ENCODE data around the gene FGF13.

Gene FGF13

GRCh38 chrX:138692591-138692990 is 18.9 kb downstream of the FGF13 start:
- Mint-ChIP-seq H3K4me1 (no peaks in the 10 kb centered on the region), H3K36me3 (ENCODE audit: low read depth) (no peaks in the 10 kb centered on the region), H3K9me3 (peaks cover 3% of the 10 kb centered on the region), H3K4me3 (no peak overlapping the region), H3K27me3 (ENCODE audit: low read depth, poor library complexity) (no peaks in the 10 kb centered on the region), H3K27ac (no peak overlapping the region)
- TF ChIP-seq, protein P1, sequence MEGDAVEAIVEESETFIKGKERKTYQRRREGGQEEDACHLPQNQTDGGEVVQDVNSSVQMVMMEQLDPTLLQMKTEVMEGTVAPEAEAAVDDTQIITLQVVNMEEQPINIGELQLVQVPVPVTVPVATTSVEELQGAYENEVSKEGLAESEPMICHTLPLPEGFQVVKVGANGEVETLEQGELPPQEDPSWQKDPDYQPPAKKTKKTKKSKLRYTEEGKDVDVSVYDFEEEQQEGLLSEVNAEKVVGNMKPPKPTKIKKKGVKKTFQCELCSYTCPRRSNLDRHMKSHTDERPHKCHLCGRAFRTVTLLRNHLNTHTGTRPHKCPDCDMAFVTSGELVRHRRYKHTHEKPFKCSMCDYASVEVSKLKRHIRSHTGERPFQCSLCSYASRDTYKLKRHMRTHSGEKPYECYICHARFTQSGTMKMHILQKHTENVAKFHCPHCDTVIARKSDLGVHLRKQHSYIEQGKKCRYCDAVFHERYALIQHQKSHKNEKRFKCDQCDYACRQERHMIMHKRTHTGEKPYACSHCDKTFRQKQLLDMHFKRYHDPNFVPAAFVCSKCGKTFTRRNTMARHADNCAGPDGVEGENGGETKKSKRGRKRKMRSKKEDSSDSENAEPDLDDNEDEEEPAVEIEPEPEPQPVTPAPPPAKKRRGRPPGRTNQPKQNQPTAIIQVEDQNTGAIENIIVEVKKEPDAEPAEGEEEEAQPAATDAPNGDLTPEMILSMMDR (IDR thresholded peaks at IDR 0.05), result no peak
- DNase-seq, result no peak

DNA sequence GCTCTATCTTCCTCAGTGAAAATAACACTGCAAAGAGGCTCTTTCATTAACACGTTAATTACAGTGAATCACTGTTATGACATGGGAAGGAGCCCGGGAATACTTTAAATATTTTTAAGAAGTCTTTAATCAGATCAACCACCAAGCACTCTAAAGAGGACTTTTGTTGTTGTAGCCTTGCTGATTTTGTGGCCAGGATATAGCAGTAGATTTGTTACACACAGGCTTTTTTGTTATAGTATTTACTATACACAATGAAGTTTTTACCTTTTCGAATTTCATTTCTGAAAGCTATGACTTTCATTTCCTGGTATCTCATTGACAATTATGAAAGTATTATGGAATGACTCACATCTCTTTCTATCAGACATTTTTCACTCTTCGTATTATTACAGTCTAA is 20.3 kb downstream of the FGF13 start:
- Mint-ChIP-seq H3K9me3 (peaks cover 7% of the 10 kb centered on the region), H3K27me3 (ENCODE audit: low read depth, poor library complexity) (no peaks in the 10 kb centered on the region), H3K36me3 (ENCODE audit: low read depth) (no peaks in the 10 kb centered on the region), H3K4me1 (no peaks in the 10 kb centered on the region), H3K27ac (no peak overlapping the region), H3K4me3 (no peak overlapping the region)
- DNase-seq, result no peak
- TF ChIP-seq, protein P1 (IDR thresholded peaks at IDR 0.05), result no peak

DNA sequence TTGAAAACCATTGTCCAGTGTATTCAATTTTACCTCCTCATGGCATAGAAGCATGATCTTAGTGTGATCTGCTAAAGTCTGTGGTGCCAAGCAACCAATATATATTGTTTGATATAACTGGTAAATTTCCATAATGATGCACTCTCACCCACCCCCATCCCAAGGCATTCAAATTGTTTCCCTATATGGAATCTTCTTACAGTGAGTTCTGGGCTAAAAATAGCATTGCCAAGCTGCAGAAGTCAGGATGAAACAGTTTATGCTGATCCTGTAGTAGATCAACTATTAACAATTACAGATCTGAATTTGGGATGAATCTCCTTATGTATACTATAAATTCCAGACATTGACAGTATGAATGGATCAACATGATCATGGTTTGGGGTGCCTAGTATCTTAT is 20.9 kb downstream of the FGF13 start:
- Mint-ChIP-seq H3K9me3 (peaks cover 7% of the 10 kb centered on the region), H3K4me1 (no peaks in the 10 kb centered on the region), H3K4me3 (no peak overlapping the region), H3K36me3 (ENCODE audit: low read depth) (no peaks in the 10 kb centered on the region), H3K27me3 (ENCODE audit: low read depth, poor library complexity) (no peaks in the 10 kb centered on the region), H3K27ac (no peak overlapping the region)
- DNase-seq, result no peak
- TF ChIP-seq, protein P1 (IDR thresholded peaks at IDR 0.05), result no peak

GRCh38 chrX:138683600-138683999 is 27.9 kb downstream of the FGF13 start:
- H3K4me3 Mint-ChIP-seq, result no peak overlapping the region
- TF ChIP-seq, protein P1 (IDR thresholded peaks at IDR 0.05), result no peak

DNA sequence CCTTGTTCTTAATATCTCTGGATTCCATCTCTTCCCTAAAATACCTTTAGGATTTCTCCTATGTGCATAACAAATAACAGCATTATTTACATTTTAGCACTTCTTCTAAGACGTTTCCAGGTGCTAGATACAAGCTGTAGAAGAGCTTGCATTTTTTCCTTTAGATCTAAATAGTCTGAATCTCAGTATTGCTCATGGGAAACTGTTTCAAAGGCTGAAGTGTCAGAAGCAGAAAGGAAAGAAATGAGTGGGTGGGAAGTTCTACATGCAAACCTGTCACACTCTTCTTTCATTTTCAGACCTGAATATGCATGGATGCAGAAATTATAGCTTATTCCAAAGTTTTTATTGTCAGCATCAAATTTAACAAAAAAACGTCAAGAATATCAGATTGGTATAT is 41.8 kb downstream of the FGF13 start:
- no peak overlapping the region for H3K4me3 Mint-ChIP-seq
- H3K4me1 Mint-ChIP-seq, result no peaks in the 10 kb centered on the region
- no peaks in the 10 kb centered on the region for H3K27me3 Mint-ChIP-seq (ENCODE audit: low read depth, poor library complexity)
- DNase-seq, result no peak
- no peaks in the 10 kb centered on the region for H3K36me3 Mint-ChIP-seq (ENCODE audit: low read depth)
- TF ChIP-seq, protein P1 (IDR thresholded peaks at IDR 0.05), result no peak
- no peak overlapping the region for H3K27ac Mint-ChIP-seq
- H3K9me3 Mint-ChIP-seq, result no peaks in the 10 kb centered on the region

More at GRCh38 chrX:138683600-138683999, 27.9 kb downstream of the FGF13 start:
- Mint-ChIP-seq H3K27me3 (ENCODE audit: low read depth, poor library complexity) (no peaks in the 10 kb centered on the region), H3K36me3 (ENCODE audit: low read depth) (no peaks in the 10 kb centered on the region), H3K4me1 (no peaks in the 10 kb centered on the region), H3K27ac (no peak overlapping the region), H3K9me3 (peaks cover 11% of the 10 kb centered on the region)
- DNase-seq, result no peak

DNA sequence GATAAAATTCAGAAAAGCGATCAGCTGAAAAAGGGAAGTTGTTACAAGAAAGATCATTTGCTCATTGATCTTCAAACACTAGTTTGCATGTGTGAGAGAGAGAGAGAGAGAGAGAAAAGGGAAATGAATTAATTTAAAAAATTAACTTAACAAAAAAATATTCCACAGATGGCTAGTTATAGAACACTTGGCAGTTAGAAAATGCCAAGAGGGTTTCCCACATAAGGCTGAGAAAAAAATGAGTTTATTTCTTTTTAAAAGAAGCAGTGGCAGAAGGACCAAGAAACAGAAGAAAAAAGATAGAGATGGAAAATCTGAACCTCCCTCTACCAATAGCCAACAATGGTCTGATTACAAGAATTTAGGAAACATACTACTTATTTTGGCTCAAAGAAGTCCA is 47.1 kb downstream of the FGF13 start:
- no peak overlapping the region for H3K4me3 Mint-ChIP-seq
- H3K9me3 Mint-ChIP-seq, result peaks cover 3% of the 10 kb centered on the region
- H3K27ac Mint-ChIP-seq, result no peak overlapping the region
- no peaks in the 10 kb centered on the region for H3K36me3 Mint-ChIP-seq (ENCODE audit: low read depth)
- TF ChIP-seq, protein P1 (IDR thresholded peaks at IDR 0.05), result no peak
- no peak for DNase-seq
- H3K4me1 Mint-ChIP-seq, result no peaks in the 10 kb centered on the region
- no peaks in the 10 kb centered on the region for H3K27me3 Mint-ChIP-seq (ENCODE audit: low read depth, poor library complexity)
